GM12801 (cell line): ENCODE data around the gene DACT2.

ENCODE experiments used
- TF ChIP-seq, protein P1 (sequence below): IDR thresholded peaks from one replicate; pipeline ENCODE4 v1.5.1; 2011; ENCODE audit warnings: control low read depth; ENCODE audit not compliant: insufficient read length; ENCODE audit errors: extremely low read depth

The DACT2 gene

GRCh38 chr6:168364793-168365421, 45.3 kb upstream of the DACT2 start:
- TF ChIP-seq, protein P1, sequence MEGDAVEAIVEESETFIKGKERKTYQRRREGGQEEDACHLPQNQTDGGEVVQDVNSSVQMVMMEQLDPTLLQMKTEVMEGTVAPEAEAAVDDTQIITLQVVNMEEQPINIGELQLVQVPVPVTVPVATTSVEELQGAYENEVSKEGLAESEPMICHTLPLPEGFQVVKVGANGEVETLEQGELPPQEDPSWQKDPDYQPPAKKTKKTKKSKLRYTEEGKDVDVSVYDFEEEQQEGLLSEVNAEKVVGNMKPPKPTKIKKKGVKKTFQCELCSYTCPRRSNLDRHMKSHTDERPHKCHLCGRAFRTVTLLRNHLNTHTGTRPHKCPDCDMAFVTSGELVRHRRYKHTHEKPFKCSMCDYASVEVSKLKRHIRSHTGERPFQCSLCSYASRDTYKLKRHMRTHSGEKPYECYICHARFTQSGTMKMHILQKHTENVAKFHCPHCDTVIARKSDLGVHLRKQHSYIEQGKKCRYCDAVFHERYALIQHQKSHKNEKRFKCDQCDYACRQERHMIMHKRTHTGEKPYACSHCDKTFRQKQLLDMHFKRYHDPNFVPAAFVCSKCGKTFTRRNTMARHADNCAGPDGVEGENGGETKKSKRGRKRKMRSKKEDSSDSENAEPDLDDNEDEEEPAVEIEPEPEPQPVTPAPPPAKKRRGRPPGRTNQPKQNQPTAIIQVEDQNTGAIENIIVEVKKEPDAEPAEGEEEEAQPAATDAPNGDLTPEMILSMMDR = no peak

DNA sequence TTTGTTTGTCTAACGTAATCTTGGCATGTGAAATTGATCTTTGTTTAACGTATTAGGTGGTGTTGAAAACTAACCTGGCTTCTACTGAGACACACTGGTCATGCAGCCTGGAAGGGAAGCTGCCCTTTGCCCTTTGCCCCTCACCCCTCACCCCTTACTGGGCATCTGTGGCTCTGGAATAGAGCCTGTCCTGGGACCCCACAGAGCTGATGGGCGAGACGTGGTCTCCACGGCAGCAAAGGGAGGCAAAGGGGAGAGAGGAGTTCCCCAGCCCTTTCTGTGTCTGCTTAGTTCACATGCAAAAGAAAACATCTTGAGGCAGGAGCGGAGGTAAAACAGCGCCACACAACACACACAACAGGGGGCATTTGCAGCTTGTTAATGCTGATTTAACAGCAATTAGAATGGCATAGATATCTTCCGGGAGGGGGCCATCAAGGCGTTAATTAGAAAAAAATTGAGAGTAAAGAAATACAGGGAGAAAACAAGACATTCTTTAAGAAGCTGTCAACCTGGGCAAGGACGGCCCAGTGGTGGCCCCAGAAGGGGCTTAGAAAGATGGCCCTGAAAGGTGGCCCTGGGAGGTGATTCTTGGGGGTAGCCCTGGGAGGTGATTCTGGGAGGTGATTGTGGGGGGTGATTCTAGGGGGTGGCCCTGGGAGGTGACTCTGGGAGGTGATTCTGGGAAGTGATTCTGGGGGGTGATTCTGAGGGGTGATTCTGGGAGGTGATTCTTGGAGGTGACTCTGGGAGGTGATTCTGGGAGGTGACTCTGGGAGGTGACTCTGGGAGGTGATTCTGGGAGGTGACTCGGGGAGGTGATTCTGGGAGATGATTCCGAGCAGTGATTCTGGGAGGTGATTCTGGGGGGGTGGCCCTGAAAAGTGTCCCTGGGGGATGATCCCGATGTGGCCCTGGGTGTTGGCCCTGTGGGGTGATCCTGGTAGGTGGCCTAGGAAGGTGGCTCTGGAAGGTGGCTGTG, 44.5 kb upstream of the DACT2 start:
- TF ChIP-seq, protein P1 = no peak

- TF ChIP-seq, protein P1 = no peak
Measured at GRCh38 chr6:168363302-168363701, 43.7 kb upstream of the DACT2 start.

DNA sequence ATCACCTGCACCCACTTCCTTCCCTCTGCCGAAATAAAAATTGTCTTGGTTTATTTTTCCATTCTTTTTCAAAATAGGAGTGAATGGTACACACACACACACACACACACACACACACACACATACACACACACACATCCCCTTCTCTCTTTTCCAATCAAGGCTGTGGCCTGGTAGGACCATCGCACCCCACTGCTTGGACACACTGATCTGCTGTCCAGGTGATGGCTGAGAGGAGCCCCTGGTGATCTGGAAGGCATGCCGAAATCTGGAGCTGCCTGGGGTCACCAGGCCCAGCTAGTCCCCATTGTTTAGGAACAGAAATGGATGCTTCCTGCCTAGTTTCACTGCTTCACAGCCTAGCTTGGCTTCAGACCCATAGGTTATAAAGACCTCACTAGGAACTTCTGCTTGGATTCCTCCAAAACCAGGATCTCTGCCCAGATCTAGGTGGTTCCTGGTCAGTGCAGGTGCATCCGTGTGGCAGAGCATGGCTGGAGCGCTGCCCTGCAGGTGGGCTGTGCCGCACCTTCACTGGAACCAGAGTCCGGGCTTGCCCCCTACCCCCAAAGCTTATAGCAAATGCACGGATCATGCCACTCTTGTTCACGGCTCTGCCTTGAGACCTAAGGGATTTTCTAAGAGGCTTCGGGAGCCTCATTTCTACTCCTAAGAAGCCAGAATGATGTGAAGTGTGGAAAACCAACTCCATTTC, 42.9 kb upstream of the DACT2 start:
- TF ChIP-seq, protein P1 = no peak

DNA sequence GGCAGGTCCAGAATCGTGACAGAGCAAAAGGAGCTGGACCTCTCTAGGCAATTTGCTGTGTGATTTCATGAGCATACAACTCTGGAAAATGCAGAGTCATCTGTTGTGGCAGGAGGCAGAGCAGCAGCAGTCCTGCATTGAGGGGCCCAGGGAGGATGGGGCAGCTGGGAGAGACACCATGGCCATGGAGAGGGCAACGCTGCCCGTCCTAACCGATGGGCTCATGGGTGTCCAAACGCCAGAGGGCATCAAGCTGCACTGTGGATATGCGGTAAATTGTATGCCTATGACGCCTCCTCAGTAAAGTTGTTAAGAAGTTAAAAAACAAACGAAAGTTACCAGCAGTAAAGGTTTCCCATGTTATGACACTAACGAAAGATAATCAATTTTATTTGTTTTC, 42.2 kb upstream of the DACT2 start:
- TF ChIP-seq, protein P1 = no peak

- TF ChIP-seq, protein P1 = no peak
Measured at GRCh38 chr6:168359794-168360193, 40.2 kb upstream of the DACT2 start.

- TF ChIP-seq, protein P1 = no peak
Measured at GRCh38 chr6:168358842-168359420, 39.4 kb upstream of the DACT2 start.
